Thyroid gland (tissue), 4 donors: Measurements from ENCODE around the gene MTMR12. TPM values are rescaled to one million over a fixed set of nuclear protein-coding genes. Genes with fewer than 3 reads are reported as not detected.

Experiments used
- DNase-seq, 2 donors: peaks; one replicate each; pipeline ENCODE4 v3.0.0-alpha.2; 2019
- H3K27ac ChIP-seq, 3 donors: fragments of 200-600 bp; sonication (generic); 1 replicate in 2 of 3; 2 replicates in 1 of 3; pipeline ENCODE4 v1.5.1; 2016 to 2019; ENCODE audit warnings: mild to moderate bottlenecking in 1 of 3, moderate library complexity in 1 of 3
- H3K27me3 ChIP-seq: fragments of 200-600 bp; sonication (generic); one replicate; pipeline ENCODE4 v1.5.1; 2019
- H3K36me3 ChIP-seq, 2 donors: fragments of 200-600 bp; sonication (generic); one replicate each; pipeline ENCODE4 v1.5.1; 2016 to 2019
- H3K4me1 ChIP-seq, 2 donors: fragments of 200-600 bp; sonication (generic); one replicate each; pipeline ENCODE4 v1.5.1; 2017 to 2019
- H3K4me3 ChIP-seq, 3 donors: fragments of 200-600 bp; sonication (generic); replicated peaks in 1 of 3; 1 replicate in 2 of 3; 2 replicates in 1 of 3; pipeline ENCODE4 v1.5.1; 2016; ENCODE audit warnings: mild to moderate bottlenecking in 1 of 3
- H3K9me3 ChIP-seq: fragments of 200-600 bp; sonication (generic); one replicate; pipeline ENCODE4 v1.5.1; 2017
- CTCF ChIP-seq, 6 experiments: fragments of 200-600 bp in 3 of 6; fragments of 450-650 bp in 3 of 6; sonication (generic) in 3 of 6; IDR thresholded peaks; one replicate each; pipeline ENCODE4 v1.5.1; 2016 to 2019; ENCODE audit warnings: antibody characterized with exemption in 6 of 6, mild to moderate bottlenecking in 2 of 6, inconsistent platforms in 1 of 6, moderate library complexity in 1 of 6
- POLR2A ChIP-seq, 2 donors: fragments of 450-650 bp; IDR thresholded peaks; one replicate each; pipeline ENCODE4 v1.6.1; 2017; ENCODE audit warnings: antibody characterized with exemption in 2 of 2, mild to moderate bottlenecking in 2 of 2, moderate library complexity in 1 of 2
- WGBS, 2 donors: methylation state at CpG; one replicate each; pipeline ENCODE4 v1.1.5; 2017; 5-methylcytosine and 5-hydroxymethylcytosine counted together
- intact Hi-C: fragments of 100-400 bp; cut with DNase I; formaldehyde crosslinking; loops from one replicate; pipeline ENCODE4 v1.15.1; 2023
- total RNA-seq, 4 donors: library from RNA; depleted of rRNA; stranded (reverse); fragments of >200 nt; gene quantifications; one replicate each; pipeline ENCODE4 v1.2.3, GENCODE V29; 2016

MTMR12 gene
- total RNA-seq, 4 donors from 2014 or later, result 28.9 to 45.3 (median 37.3) TPM

DNA sequence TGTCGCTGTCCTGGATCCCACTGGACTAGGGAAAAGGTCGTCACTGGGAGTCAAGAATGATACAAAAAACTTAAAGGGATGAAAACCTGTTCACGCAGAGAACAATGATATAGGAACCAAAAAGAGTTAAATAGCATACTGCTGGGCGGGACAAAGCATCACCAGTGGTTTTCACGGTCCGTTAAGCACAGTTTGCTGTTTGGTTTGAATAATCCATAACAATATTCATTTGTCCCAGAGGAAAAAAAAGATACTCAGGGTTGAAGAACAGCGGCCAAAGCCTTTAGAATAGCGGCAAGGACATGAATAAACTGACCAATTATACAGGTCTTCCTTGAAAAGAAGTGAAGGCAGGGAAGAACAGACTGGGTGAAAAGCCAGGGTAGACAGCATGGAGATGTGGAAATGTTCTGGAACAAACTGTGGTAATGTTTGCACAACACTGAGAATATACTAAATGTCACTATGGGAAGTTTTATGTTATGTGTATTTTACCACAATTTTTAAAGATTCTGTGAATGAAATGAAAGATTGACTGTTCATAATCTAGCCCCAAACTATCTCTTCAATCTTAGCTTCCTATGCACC, 60.8 kb downstream of the MTMR12 start:
- peaks cover 9 to 17% of the 10 kb centered on the region in 2 donors for H3K36me3 ChIP-seq
- 84 to 87% methylated on average over 8 of the region's 8 CpGs for WGBS, 2 donors

DNA sequence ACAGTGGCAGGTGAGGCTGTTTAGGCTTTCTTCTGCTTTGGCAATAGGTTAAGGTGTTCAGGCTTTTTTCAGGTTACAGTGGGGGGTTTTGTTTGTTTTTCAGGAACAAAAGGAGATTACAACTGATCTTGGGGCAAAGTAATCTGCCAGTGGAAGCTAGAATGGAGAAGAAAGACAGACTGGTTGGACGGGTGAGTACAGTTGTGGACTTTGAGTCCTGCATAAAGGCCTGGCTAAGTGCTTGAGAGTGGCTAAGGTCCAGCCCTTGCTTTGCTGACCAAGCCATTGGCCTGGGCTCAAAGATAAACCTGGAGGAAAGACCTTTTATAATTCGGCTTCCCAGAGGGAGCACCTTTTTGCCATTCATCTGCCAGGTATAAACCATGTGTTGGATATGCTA, 63.1 kb downstream of the MTMR12 start:
- WGBS, 2 donors, result 50 to 65% methylated on average over 2 of the region's 2 CpGs

More for the DNA sequence above, 60.8 kb downstream of the MTMR12 start:
- H3K27me3 ChIP-seq, result no peaks in the 10 kb centered on the region
- intact Hi-C loops, result no loop called here
- TF ChIP-seq POLR2A (IDR thresholded peaks at IDR 0.05), result no peak
- no peak overlapping the region for H3K27ac ChIP-seq
- H3K4me3 ChIP-seq, result no peak overlapping the region
- DNase-seq, result no peak
- peaks cover 17 to 23% of the 10 kb centered on the region in 2 donors for H3K4me1 ChIP-seq
- H3K9me3 ChIP-seq, result no peaks in the 10 kb centered on the region

GRCh38 chr5:32245742-32246141, 67.0 kb downstream of the MTMR12 start:
- 100% methylated on average over 1 of the region's 1 CpG for WGBS, 2 donors
- Histone ChIP-seq H3K4me3 (no peak overlapping the region), H3K4me1 (peaks cover 13 to 14% of the 10 kb centered on the region in 2 donors), H3K27ac (no peak overlapping the region), H3K36me3 (peaks cover 9 to 25% of the 10 kb centered on the region in 2 donors), H3K27me3 (no peaks in the 10 kb centered on the region), H3K9me3 (no peaks in the 10 kb centered on the region)
- intact Hi-C loops, result no loop called here
- DNase-seq, result no peak
- TF ChIP-seq CTCF (IDR thresholded peaks at IDR 0.05), result no peak
- no peak for TF ChIP-seq POLR2A (IDR thresholded peaks at IDR 0.05)

More for the DNA sequence above, 63.1 kb downstream of the MTMR12 start:
- TF ChIP-seq CTCF (IDR thresholded peaks at IDR 0.05) (no peak), POLR2A (IDR thresholded peaks at IDR 0.05) (no peak)
- no peaks in the 10 kb centered on the region for H3K27me3 ChIP-seq
- no peak overlapping the region for H3K4me3 ChIP-seq
- no peaks in the 10 kb centered on the region for H3K9me3 ChIP-seq
- H3K4me1 ChIP-seq, result peaks cover 1 to 4% of the 10 kb centered on the region in 2 donors
- intact Hi-C loops, result no loop called here
- H3K36me3 ChIP-seq, result peaks cover 9 to 22% of the 10 kb centered on the region in 2 donors
- peak; percentile 48 to 53 for DNase-seq
- H3K27ac ChIP-seq, result no peak overlapping the region

GRCh38 chr5:32244017-32244416, 68.7 kb downstream of the MTMR12 start:
- intact Hi-C loops, result no loop called here
- no peak for DNase-seq
- H3K27me3 ChIP-seq, result no peaks in the 10 kb centered on the region
- H3K9me3 ChIP-seq, result no peaks in the 10 kb centered on the region
- TF ChIP-seq CTCF (IDR thresholded peaks at IDR 0.05) (no peak), POLR2A (IDR thresholded peaks at IDR 0.05) (no peak)
- no peak overlapping the region for H3K27ac ChIP-seq
- WGBS, 2 donors, result 95 to 99% methylated on average over 6 of the region's 6 CpGs
- H3K36me3 ChIP-seq, result peaks cover 9 to 25% of the 10 kb centered on the region in 2 donors
- no peak overlapping the region for H3K4me3 ChIP-seq
- H3K4me1 ChIP-seq, result peaks cover 18% of the 10 kb centered on the region in 2 donors

DNA sequence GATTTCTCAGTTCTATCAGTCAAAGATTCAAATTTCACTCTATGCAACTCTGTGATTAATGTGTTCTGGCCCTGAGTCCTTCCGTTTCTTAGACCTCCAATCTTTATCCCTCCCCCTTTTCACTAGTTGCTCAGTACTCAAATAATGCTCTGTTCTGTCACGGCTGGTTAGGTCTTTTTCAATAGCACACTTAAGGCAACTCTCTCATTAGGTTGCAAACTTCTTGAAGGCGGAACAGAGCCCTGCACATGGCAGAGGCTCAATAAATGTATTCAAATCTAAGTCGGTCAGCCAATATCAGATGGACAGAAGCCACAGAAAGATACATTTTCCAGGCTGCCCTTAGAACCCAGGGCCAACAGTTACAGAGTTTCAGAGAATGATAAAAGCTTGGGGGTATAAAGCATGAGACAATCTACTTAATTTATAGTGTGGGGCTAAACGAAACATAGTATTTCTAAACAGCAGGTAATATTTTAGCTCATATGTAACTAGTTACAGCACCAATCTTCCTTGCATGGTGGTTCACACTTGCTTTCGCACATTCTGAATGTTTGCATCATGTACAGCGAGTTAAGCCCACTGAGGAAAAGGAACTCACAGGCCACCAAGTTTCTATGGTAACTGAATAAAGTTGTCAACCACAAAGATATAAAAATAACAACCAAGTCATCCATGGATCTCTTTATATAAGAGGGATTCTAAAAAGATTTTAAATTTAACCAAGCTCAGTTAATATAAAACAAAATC, 71.5 kb downstream of the MTMR12 start:
- Histone ChIP-seq H3K9me3 (no peaks in the 10 kb centered on the region), H3K27me3 (no peaks in the 10 kb centered on the region), H3K4me1 (peaks cover 18% of the 10 kb centered on the region in 2 donors), H3K27ac (peak overlapping the region in 1 of 3 donors; percentile 43), H3K36me3 (peaks cover 0 to 3% of the 10 kb centered on the region in 2 donors), H3K4me3 (no peak overlapping the region)
- WGBS, 2 donors, result 53 to 56% methylated on average over 7 of the region's 7 CpGs
- no peak for TF ChIP-seq POLR2A (IDR thresholded peaks at IDR 0.05)
- TF ChIP-seq CTCF (IDR thresholded peaks at IDR 0.05), result no peak
- intact Hi-C loops, result no loop called here
- DNase-seq, result peak; percentile 29 to 32
